NCI-H446 (cell line): ENCODE results near the gene CPNE4.
"Not testable (repeated sequence)": the region's sequence is repeated elsewhere in the genome, so short reads cannot be mapped to it uniquely, and the experiment has no call there.

ENCODE experiments used
- DNase-seq, 2 experiments: peaks; one replicate each; lab custom pipeline; 2025; lab: John Stamatoyannopoulos, UW

CPNE4 gene

GRCh38 chr3:132016061-132017041, 18.5 kb downstream of the CPNE4 start:
- DNase-seq, result no peak

DNA sequence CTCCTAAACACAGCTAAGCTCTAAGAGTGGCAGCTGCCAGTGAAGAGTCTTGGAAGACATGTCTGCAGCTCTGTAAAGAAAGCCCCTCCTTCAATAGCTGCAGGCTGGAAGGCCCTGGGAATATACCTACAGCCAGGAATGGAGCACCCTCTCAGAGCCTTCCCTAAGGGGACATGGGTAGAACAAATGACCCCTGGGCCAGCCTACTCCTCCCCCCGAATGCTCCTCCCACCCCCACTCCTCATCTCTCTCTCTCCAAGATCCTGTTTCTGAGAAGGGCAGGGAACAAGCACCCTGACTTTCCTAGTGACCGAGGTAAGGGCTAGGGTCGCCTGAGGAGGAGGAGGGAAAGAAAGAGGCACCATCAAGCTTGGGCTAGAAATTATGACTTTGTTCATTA, 20.7 kb downstream of the CPNE4 start:
- no peak for DNase-seq

DNA sequence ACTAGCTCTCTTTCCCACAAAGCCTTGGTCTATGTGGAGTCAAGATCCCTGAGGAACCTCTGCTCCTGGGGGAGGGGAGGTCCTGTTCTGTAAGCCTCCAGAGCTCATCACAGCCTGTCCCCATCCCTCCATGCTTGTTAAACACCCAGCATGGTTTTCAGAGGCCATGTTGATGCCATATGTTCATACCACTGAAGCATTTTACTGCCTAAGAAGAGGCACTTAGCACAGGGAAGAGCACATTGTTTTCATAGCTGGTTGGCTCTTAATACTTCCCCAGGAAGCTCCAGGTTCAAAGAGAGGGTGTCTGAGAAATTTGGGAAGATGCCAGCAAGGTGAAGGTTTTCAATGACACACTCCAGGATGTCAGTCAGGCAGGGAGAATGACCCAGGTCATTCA, 25.6 kb downstream of the CPNE4 start:
- peak in 1 of 2 experiments; percentile 69 for DNase-seq

GRCh38 chr3:132008837-132009236, 26.0 kb downstream of the CPNE4 start:
- DNase-seq, result no peak

DNA sequence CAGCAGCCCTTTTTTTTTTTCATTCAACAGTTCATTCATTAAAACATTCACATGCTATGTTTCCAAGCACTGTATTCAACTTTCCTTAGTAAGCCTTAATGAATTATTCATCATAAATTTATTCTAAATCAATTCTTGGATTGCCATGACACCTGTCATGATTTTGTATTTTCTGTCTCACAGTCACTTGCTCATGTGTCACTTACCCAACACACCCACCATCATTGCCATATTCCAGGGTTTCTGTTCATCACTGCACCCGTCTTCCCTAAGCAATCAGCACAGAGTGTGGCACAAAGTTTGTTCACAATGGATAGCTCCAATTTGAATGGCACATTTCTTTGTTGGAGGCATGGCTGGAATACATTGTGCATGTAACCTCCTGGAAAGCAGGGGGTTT, 27.2 kb downstream of the CPNE4 start:
- no peak for DNase-seq

- no peak for DNase-seq
Observed at GRCh38 chr3:132006605-132007204, 28.1 kb downstream of the CPNE4 start.

DNA sequence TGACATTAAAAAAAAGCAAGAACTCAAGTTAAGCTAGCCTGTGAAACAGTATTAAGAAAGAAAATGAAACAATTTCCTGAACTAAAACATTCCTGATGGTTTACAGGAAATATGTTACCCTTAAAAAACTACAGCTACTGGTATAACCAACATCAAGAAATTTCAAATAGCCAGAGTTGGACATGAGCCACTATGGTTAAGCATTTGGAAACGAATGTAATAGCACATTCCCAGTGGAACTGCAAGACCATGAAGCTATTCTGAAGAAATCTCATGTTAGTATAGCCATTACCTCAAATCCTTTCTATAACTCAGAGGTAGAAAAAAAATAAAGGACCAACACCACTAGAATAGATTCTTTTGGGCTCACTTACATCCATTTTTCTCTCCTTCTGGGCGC, 30.2 kb downstream of the CPNE4 start:
- no peak for DNase-seq

DNA sequence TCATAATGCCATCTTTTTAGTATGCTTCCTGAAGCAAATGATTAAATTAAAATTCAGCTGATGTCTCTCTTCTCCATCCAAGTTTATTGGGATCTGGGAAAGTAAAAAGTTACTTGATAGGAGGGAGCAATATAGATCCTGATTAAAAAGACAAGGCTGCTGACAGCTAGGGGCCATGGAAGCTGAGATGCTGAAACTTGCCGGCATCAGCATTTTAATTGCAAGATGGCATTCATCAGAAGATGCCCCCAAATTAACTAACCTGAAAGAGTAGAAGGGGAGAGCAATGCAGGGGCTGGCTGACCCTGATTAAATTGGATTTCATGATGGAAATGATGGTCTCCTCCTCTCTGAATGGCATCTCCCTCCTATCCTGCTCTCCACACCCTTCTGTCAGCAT, 31.1 kb downstream of the CPNE4 start:
- no peak for DNase-seq

GRCh38 chr3:132001999-132002398, 32.8 kb downstream of the CPNE4 start:
- DNase-seq, result no peak

DNA sequence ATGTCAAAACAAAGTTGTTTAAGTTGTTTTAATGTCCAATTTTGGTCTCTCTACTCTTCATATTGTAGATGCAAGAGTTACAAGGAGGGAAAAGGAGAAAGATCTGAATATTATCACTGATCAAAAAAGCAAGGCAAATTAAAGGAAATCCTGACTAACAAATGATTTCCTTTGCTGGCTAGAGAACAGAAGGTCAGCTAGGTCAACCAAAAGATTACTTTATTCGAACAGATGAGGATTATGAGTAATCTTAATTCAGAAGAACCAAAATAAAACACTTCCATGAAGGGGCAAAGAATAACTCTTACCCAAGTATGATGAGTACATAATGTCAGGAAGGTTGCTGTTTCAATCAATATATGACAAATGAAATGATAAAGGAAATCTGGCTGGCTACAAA, 33.8 kb downstream of the CPNE4 start:
- no peak for DNase-seq

- DNase-seq, result no peak
Observed at GRCh38 chr3:131998027-131998426, 36.8 kb downstream of the CPNE4 start.

DNA sequence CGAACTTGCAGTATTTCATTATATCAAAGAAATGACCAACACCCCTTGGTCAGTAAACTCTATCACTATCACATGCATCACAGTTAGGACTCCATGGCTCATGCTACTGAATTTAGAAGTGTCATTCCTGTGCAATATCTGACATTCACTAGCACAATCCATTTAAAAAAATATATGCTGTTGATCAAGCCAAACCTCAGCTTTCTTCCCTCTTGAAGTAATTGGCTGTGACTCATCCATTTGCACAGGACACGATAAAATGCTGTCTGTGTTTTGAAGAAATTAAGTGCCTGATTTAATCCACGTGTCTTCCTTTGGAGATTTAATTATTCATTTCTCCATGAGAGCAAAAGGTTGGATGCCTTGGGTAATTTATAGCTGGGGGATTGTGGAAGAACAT, 38.9 kb downstream of the CPNE4 start:
- DNase-seq, result no peak

GRCh38 chr3:131989318-131989717, 45.5 kb downstream of the CPNE4 start:
- no peak for DNase-seq

GRCh38 chr3:131988209-131988608, 46.6 kb downstream of the CPNE4 start:
- no peak for DNase-seq

- no peak for DNase-seq
Observed at GRCh38 chr3:131983689-131984088, 51.1 kb downstream of the CPNE4 start.

DNA sequence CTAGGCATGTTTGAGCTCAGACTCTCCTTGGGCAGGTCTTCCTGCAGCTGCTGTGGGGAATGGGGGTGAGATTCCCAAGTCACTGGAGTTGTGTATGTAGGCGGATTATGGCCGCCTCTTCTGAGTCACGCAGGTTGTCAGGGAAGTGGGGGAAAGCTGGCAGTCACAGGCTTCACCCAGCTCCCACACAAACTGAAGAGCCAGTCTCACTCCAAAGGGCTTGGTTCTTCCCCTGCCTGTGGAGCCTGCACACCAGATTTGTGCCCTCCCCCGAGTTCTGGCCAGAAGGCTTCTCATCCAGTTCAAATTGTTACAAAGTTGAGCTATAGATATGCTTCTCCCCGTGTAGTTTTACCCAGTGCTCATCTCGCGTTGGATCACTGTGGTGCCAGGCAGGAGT, 53.5 kb downstream of the CPNE4 start:
- no peak for DNase-seq

- no peak for DNase-seq
Observed at GRCh38 chr3:131976448-131976847, 58.4 kb downstream of the CPNE4 start.

DNA sequence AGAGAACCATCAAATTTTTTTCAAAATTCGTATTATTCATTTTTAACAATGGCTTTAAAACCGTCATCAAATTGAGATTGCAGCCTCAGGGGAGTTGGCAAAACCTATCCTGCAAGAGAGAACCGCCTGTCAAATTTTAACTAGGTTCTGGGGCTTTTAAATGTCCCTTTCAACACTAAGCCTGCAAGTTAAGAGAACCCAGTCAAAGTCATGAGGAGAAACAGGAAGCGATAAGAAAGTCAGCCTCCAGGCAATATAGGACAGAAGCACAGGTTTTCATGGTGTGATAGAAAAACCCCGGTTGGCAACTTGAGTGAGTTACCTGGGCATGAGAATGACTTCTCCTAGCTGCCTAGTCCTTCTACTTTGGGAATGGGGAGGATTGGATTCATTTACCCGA, 59.8 kb downstream of the CPNE4 start:
- no peak for DNase-seq

GRCh38 chr3:131973731-131974130, 61.1 kb downstream of the CPNE4 start:
- DNase-seq, result no peak

- DNase-seq, result peak in 1 of 2 experiments; percentile 41
Observed at GRCh38 chr3:131972550-131972949, 62.3 kb downstream of the CPNE4 start.

GRCh38 chr3:131972091-131972490, 62.7 kb downstream of the CPNE4 start:
- DNase-seq, result peak in 1 of 2 experiments; percentile 41

DNA sequence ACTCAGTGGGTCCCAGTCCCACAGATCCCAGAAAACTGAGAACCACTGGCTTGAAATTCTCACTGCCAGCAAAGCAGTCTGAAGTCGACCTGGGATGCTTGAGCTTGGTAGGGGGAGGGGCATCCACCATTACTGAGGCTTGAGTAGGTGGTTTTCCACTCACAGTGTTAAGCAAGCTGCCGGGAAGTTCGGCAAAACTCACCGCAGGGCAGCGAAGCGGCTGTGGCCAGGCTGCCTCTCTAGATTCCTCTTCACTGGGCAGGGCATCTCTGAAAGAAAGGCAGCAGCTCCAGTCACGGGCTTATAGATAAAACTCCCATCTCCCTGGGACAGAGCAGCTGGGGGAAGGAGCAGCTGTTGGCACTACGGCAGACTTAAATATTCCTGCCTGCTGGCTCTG, 71.4 kb downstream of the CPNE4 start:
- not testable (repeated sequence) for DNase-seq

- no peak for DNase-seq
Observed at GRCh38 chr3:131962982-131963381, 71.8 kb downstream of the CPNE4 start.
